NCI-H2029 (cell line): ENCODE measurements around the gene RCBTB1.
"Not testable (repeated sequence)": the region's sequence is repeated elsewhere in the genome, so short reads cannot be mapped to it uniquely, and the experiment has no call there.

Source experiments
- DNase-seq: peaks from one replicate; lab custom pipeline; 2025; lab: John Stamatoyannopoulos, UW

RCBTB1 gene

DNA sequence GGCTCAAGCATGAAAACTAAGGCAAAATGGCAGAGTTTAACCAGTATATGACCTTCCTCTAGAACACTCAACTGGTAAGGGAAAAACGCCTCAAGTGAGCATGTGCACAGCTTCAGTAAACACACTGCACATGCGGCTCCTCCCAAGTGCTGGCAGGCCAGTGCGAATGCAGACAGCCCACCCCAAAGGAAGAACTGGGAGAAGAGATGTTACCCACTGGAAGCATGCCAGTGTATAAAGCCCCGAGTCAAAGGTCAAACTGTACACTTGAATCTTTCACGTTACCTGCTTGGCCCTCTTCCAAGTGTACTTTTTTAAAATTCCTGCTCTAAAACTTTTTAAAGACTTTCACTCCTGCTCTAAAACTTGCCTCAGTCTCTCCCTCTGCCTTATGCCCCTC is 19.2 kb upstream of the RCBTB1 start:
- DNase-seq = no peak

DNA sequence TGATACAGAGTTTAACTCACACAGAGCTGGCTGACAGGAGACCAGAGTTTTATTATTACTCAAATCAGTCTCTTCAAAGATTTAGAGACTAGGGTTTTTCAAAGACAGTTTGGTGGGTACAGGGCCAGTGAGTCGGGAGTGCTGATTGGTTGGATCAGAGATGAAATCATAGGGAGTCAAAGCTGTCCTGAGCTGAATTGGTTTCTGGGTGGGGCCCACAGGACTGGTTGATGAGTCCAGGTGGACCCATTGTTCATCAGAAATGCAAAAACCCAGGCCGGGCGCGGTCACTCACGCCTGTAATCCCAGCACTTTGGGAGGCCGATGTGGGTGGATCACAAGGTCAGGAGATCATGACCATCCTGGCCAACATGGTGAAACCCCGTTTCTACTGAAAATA is 17.3 kb upstream of the RCBTB1 start:
- not testable (repeated sequence) for DNase-seq

DNA sequence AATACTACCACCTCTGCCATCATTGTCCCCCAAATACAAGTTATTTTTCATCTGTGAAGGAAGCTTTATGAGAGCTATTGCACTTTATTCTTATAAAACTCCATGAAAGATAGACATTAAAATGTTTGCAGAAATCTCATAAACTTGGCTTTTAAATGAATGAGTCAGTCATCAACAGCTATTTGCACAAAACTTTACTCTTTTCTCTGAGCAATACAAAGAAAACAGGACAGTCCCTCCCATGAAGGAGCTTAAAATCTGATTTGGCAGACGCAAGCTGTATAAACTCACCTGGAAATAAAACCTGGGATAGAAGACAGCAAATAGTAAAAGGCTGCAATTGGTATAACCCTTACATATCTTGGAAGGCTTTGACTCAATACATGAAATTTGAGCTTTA is 16.6 kb upstream of the RCBTB1 start:
- DNase-seq = no peak

DNA sequence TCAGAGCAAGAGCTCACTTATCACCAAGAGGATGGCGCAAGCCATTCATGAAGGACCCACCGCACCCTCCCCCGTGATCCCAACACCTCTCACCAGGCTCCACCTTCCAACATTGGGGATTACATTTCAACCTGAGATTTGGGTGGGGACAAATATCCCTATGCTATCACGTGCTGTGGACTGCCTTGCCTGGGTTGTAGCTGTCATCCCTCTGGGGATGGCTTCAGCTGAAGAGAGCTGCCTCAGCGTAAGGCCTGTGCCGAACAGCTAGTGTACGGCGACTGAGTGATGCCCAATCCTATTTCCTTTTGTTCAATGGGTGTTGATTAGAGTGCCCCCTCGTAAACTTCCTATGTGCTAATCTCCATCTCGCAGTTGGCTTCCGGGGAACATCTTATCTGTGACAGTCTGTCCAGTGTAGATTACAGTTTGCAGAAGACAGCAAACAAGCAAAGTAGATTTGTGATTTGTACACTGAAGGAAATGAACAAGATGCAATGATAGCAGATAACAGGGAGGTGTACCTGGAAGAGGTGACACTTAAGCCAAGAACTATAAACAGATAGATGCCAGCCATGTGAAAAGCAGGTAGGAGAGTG is 11.8 kb upstream of the RCBTB1 start:
- no peak for DNase-seq

DNA sequence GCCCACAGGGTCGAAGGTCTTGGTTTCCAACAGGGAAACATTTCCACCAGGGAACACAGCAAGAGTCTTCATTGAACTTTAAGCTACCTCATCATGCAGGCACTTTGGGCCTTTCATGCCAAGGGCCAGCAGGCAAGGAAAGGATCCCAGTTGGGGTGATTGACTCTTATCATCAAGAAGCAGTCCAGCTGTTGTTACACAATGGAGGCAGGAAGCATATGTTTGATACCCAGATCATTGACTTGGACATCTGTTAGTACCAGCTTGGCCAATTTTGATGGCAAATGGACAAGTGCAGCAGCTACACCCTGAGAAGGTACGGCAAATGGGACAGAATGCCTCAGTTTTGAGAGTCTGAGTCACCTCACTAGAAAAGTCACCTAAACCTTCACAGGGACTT is 10.9 kb upstream of the RCBTB1 start:
- no peak for DNase-seq

GRCh38 chr13:49594576-49594975 is 9.2 kb upstream of the RCBTB1 start:
- DNase-seq = no peak

GRCh38 chr13:49593876-49594275 is 8.5 kb upstream of the RCBTB1 start:
- DNase-seq = not testable (repeated sequence)

- DNase-seq = not testable (repeated sequence)
These were observed 5.4 kb upstream of the RCBTB1 start for GRCh38 chr13:49590714-49591113.

- no peak for DNase-seq
These were observed 2.0 kb upstream of the RCBTB1 start for GRCh38 chr13:49587311-49587847.

GRCh38 chr13:49586717-49587116 is 1.4 kb upstream of the RCBTB1 start:
- DNase-seq = no peak

- DNase-seq = no peak
These were observed 581 bp downstream of the RCBTB1 start for GRCh38 chr13:49584771-49585182.

DNA sequence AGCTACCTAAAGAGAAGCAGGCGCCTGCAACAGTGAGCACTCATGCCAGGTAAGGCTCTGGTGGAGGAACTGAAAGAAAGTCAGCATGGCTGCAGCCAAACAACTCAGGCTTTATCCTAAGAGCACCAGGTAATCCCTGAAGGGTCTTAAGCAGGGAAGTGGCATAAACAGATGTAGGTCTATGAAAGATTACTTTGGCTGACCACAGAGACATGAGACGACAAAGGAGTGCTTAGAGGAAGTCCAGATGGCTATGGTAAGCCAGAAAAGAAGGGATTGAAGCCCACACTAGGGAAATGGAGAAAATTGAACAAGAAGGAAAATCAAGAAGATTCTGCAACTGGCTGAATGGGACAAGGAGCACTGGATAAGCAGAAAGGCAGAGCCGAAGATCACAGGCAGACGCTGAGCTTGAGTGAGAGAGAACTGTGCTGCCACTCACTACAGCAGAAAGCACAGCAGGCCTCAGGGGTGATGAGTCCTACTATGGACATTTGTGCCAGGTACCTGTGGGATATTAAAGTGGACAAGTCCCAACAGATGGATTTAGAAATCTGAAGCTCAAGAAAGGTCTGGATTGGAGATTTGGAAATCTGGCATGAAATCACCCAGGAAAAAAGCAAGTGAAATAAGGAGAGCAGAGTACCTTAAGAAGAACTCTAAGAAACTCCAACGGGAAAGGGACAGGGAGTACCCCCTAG is 4.2 kb downstream of the RCBTB1 start:
- DNase-seq = no peak

DNA sequence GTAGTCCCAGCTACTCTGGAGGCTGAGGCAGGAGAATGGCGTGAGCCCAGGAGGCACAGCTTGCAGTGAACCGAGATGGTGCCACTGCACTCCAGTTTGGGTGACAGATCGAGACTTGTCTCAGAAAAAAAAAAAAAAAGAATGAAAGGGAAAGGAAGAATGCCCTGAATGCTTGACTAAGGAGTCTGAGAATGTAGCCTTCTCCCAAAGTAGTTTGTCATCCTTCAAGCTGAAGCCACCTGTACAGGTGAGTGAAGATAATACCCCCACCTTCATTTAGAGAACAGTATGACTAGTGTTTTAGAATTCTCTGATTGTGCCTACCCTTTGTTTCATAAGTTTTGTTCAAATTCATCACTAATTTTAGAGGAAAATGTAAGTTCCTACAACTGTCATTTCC is 5.9 kb downstream of the RCBTB1 start:
- no peak for DNase-seq

DNA sequence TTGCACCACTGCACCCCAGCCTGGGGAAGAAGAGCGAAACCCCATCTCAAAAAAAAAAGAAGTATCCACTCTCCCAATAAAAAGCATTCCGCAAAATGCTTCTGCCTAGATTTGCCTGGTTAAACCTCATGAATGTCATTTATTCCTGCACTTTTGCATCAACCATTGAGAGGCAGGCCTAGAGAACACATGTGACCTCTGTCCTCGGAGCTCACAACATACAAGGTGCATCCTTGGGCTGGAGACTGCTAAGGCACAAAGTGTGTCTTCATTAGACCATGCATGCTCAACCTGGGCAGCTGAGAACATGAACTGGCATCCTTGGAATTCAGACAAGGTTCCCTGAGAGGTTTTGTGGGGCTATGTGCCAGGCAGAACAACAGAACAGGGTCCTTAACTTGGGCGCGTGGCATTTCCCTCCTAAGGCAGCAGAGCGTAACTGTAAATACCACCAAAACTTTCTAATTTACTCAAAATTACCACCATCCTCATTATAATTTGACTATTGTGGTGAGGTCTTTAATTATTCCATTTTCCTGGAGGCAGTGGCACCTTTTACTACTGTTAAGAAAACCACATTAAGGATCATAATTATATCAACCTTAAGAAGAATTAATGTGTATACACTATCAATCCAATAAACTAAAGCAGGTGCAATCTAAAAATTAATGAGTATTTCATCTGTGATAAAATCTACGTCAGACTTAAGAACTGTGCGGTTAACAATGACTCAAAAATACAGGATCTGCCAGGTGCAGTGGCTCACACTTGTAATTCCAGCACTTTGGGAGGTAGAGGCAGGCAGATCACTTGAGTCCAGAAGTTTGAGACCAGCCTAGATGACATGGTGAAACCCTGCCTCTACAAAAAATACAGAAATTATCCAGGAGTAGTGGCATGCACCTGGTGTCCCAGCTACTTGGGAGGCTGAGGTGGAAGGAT is 13.8 kb downstream of the RCBTB1 start:
- DNase-seq = no peak

DNA sequence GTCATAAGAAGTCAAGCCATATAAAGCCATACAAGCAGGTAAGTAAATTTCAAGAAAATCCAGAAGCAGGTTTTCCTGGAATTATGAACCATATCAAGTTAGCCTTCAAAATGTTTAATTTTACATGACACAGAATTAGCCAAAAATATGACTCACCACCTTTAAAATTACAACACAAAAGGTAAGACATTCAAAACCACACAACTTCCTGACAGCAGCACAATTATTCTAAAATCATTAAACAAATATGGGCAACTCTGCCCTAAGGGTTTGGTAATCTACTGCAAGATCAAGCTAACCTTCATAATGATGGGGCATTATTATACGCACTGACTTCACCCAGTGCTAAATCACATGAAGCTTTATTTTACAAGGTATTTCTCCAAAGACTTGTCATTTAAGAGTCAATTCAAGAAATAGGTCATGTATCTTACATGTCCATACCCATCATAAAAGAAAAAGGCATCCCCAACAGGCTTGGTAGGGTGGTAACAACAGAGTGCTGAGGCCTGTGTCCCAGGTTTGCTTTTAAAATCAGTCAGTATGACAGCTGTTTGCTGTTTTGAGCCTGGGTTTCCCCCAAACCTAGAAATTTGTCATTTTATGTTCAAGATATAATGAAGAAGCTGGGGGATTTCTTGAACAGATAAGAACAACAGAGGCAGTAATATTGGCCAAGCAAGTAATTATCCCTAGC is 15.2 kb downstream of the RCBTB1 start:
- DNase-seq = no peak

DNA sequence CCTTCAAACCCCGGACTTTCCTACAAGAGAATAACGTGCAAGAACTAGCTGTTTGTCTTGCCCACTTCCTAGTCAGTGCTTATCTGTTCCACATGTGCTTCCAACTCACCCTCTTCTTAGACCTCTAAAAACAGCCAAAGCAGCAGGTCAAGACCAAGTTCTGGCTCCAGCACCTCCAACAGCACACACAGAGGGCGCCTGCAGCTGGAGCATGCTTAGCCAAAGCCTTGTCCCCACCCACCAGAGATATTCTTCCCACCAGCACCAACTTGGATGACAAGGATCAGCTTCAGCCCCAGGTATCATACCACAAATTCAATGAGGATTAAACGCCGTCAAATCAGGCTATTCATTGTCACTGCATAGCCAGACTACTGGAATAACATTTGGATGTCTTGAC is 17.9 kb downstream of the RCBTB1 start:
- DNase-seq = no peak

- no peak for DNase-seq
These were observed 18.9 kb downstream of the RCBTB1 start for GRCh38 chr13:49566461-49566860.

GRCh38 chr13:49565461-49565860 is 19.9 kb downstream of the RCBTB1 start:
- not testable (repeated sequence) for DNase-seq

GRCh38 chr13:49563516-49563915 is 21.8 kb downstream of the RCBTB1 start:
- DNase-seq = no peak

- no peak for DNase-seq
These were observed 24.3 kb downstream of the RCBTB1 start for GRCh38 chr13:49561062-49561410.

DNA sequence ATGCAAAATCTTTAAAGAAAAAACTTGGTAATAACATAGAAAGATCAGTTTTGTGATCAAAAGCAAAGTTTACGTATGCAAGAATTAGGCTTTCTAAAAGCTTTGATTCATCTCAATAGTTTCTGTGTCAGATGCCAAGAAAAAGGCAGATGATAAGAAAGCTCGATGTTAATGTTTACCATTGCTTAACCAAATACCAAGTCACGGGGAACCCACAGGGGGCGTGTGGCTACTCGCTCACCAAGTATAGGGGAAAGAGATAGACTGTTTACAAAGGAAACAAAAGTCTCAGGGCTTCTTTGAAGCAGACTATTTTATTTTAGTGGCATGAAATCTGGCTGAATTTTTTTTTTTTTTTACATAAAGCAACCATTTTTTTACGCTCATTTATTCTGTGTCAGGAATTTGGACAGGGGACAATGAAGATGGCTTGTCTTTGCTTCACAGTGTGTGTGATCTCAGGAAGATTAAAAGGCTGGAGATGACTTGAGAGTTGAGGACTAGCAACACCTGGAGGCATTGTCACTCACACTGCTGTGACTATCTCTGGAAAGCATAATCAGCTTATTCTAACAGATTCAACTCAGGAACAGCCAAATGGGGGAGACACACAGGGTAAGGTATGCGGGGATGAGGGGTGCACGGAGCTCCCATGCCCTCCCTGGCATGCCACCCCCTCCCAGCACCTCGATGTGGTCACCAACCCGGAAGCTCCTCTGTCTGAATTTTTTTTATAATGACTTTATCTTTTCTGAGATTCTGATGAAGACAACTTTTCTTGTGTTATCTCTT is 24.9 kb downstream of the RCBTB1 start:
- DNase-seq = no peak
